HepG2 (cell line): Measurements from ENCODE around the gene PLBD2. TPM values are rescaled to one million over a fixed set of nuclear protein-coding genes. Genes with fewer than 3 reads are reported as not detected.

Source experiments
- ARHGAP35 ChIP-seq: sonication (generic); formaldehyde crosslinking; IDR thresholded peaks from 2 replicates; pipeline ENCODE4 v1.9.0; 2022; ENCODE audit warnings: mild to moderate bottlenecking, inconsistent platforms, moderate library complexity, missing genetic modification reagents, borderline replicate concordance
- GMEB1 ChIP-seq: sonication (generic); formaldehyde crosslinking; IDR thresholded peaks from 2 replicates; pipeline ENCODE4 v1.5.1; 2020; ENCODE audit warnings: missing genetic modification reagents, mild to moderate bottlenecking, borderline replicate concordance
- JUND ChIP-seq: sonication (generic); formaldehyde crosslinking; IDR thresholded peaks from 2 replicates; pipeline ENCODE4 v1.8.0; 2022; ENCODE audit warnings: mild to moderate bottlenecking, missing genetic modification reagents
- NFE2L1 ChIP-seq: sonication (generic); formaldehyde crosslinking; IDR thresholded peaks from 2 replicates; pipeline ENCODE4 v1.4.0; 2020; ENCODE audit warnings: missing genetic modification reagents, mild to moderate bottlenecking, borderline replicate concordance
- NFKB2 ChIP-seq: sonication (generic); formaldehyde crosslinking; IDR thresholded peaks from 2 replicates; pipeline ENCODE4 v1.4.0; 2020; ENCODE audit warnings: missing genetic modification reagents, borderline replicate concordance
- NR2C2 ChIP-seq: sonication (generic); formaldehyde crosslinking; IDR thresholded peaks from 2 replicates; pipeline ENCODE4 v1.4.0; 2020; ENCODE audit warnings: missing genetic modification reagents, mild to moderate bottlenecking, moderate library complexity, borderline replicate concordance
- ZBTB42 ChIP-seq: sonication (generic); formaldehyde crosslinking; IDR thresholded peaks from 2 replicates; pipeline ENCODE4 v1.5.0; 2020; ENCODE audit warnings: mild to moderate bottlenecking, missing genetic modification reagents
- ZBTB44 ChIP-seq: sonication (generic); formaldehyde crosslinking; IDR thresholded peaks from 2 replicates; pipeline ENCODE4 v1.4.0; 2020; ENCODE audit warnings: missing genetic modification reagents
- ZFP62 ChIP-seq: sonication (generic); formaldehyde crosslinking; IDR thresholded peaks from 2 replicates; pipeline ENCODE4 v1.4.0; 2020; ENCODE audit warnings: missing genetic modification reagents
- ZNF597 ChIP-seq: sonication (generic); formaldehyde crosslinking; IDR thresholded peaks from 2 replicates; pipeline ENCODE4 v1.5.0; 2020; ENCODE audit warnings: missing genetic modification reagents
- polyA plus RNA-seq, 8 experiments: library from polyadenylated mRNA; depleted of rRNA in 3 of 8; stranded (reverse) in 7 of 8; unstranded in 1 of 8; fragments of >200 nt; fragmentation: Illumina TruSeq in 4 of 8; extraction: Trizol in 4 of 8; gene quantifications; 2 replicates each; pipeline versions ENCODE4 v1.2.1 to v1.2.3, GENCODE V29; 2011 to 2016; ENCODE audit warnings: low read depth in 4 of 8, missing spikeins in 1 of 8, mixed read lengths in 1 of 8; ENCODE audit not compliant: insufficient read depth in 1 of 8
- total RNA-seq, 5 experiments: library from RNA; depleted of rRNA; stranded (reverse); fragments of >200 nt; fragmentation: Illumina TruSeq; extraction: Trizol; gene quantifications; 2 replicates each; pipeline ENCODE4 v1.2.3, GENCODE V29; 2016; ENCODE audit warnings: low read depth in 1 of 5

The PLBD2 gene
- total and polyA plus RNA-seq, 2 of the 13 experiments (the other 11 are each of a cell fraction or from before 2014, with no cell fraction given) = 6.7 to 8.5 TPM

GRCh38 chr12:113359133-113359938 is 949 bp downstream of the PLBD2 start (continued):
- TF ChIP-seq ZBTB44 (CRISPR knock-in tag) (no peak), ARHGAP35 (no peak), NR2C2 (CRISPR knock-in tag) (no peak), GMEB1 (CRISPR knock-in tag) (no peak), NFKB2 (CRISPR knock-in tag) (0 out of 2 replicates have a peak, but pooled peaks have one; percentile 6), ZNF597 (no peak), ZFP62 (CRISPR knock-in tag) (no peak), ZBTB42 (CRISPR knock-in tag) (0 out of 2 replicates have a peak, but pooled peaks have one; percentile 22), JUND (no peak), NFE2L1 (CRISPR knock-in tag) (no peak)
